Neural progenitor cell (in vitro differentiated cells): ENCODE data around the gene SFPQ. TPM values are rescaled to one million over a fixed set of nuclear protein-coding genes. Genes with fewer than 3 reads are reported as not detected.

Experiments
- DNase-seq: peaks from one replicate; pipeline ENCODE4 v3.0.0-alpha.2; 2016; ENCODE audit warnings: low spot score
- H2AFZ ChIP-seq: fragments of 200-600 bp; sonication (generic); replicated peaks from 2 replicates; pipeline ENCODE4 v1.6.1; 2016; ENCODE audit warnings: antibody characterized with exemption
- H3F3A ChIP-seq: fragments of 200-600 bp; sonication (generic); 2 replicates; pipeline ENCODE4 v1.6.1; 2016; ENCODE audit warnings: antibody characterized with exemption, low read depth
- H3K27ac ChIP-seq: fragments of 200-600 bp; sonication (generic); 2 replicates; pipeline ENCODE4 v1.5.1; 2016; ENCODE audit warnings: mild to moderate bottlenecking
- H3K27me3 ChIP-seq: fragments of 200-600 bp; sonication (generic); 2 replicates; pipeline ENCODE4 v1.6.1; 2016; ENCODE audit warnings: mild to moderate bottlenecking, moderate library complexity
- H3K36me3 ChIP-seq: fragments of 200-600 bp; sonication (generic); 2 replicates; pipeline ENCODE4 v1.5.1; 2016
- H3K4me1 ChIP-seq: fragments of 200-600 bp; sonication (generic); 2 replicates; pipeline ENCODE4 v1.6.1; 2016; ENCODE audit warnings: mixed run types
- H3K4me2 ChIP-seq: fragments of 200-600 bp; sonication (generic); 2 replicates; pipeline ENCODE4 v1.6.1; 2016
- H3K4me3 ChIP-seq: fragments of 200-600 bp; sonication (generic); 2 replicates; pipeline ENCODE4 v1.5.1; 2016
- H3K79me2 ChIP-seq: fragments of 200-600 bp; sonication (generic); 2 replicates; pipeline ENCODE4 v1.6.1; 2016; ENCODE audit warnings: low read depth
- H3K9ac ChIP-seq: fragments of 200-600 bp; sonication (generic); 2 replicates; pipeline ENCODE4 v1.6.1; 2016
- H3K9me3 ChIP-seq: fragments of 200-600 bp; sonication (generic); 2 replicates; pipeline ENCODE4 v1.5.1; 2016; ENCODE audit warnings: low read depth
- H4K20me1 ChIP-seq: fragments of 200-600 bp; sonication (generic); 2 replicates; pipeline ENCODE4 v1.6.1; 2016; ENCODE audit warnings: low read depth
- H3K27ac Mint-ChIP-seq: 3 replicates; pipeline ENCODE4 v1.8.0; 2021; ENCODE audit warnings: mixed read lengths
- H3K27me3 Mint-ChIP-seq: 2 replicates; pipeline ENCODE4 v1.8.0; 2022; ENCODE audit warnings: low read depth, mild to moderate bottlenecking, inconsistent platforms, moderate library complexity, mixed read lengths; ENCODE audit not compliant: insufficient read depth
- H3K36me3 Mint-ChIP-seq: 3 replicates; pipeline ENCODE4 v1.8.0; 2021; ENCODE audit warnings: mixed read lengths
- H3K4me1 Mint-ChIP-seq: 3 replicates; pipeline ENCODE4 v1.8.0; 2021; ENCODE audit warnings: mixed read lengths
- H3K4me3 Mint-ChIP-seq: 3 replicates; pipeline ENCODE4 v1.8.0; 2021; ENCODE audit warnings: mild to moderate bottlenecking, moderate library complexity, mixed read lengths
- H3K9me3 Mint-ChIP-seq: 3 replicates; pipeline ENCODE4 v1.8.0; 2020; ENCODE audit warnings: mixed read lengths
- CTCF ChIP-seq: fragments of 200-600 bp; sonication (generic); IDR thresholded peaks from 2 replicates; pipeline ENCODE4 v1.5.1; 2017; ENCODE audit warnings: antibody characterized with exemption, mild to moderate bottlenecking
- EZH2 ChIP-seq: fragments of 200-600 bp; sonication (generic); IDR thresholded peaks from 2 replicates; pipeline ENCODE4 v1.6.1; 2017; ENCODE audit warnings: antibody characterized with exemption, mild to moderate bottlenecking, moderate library complexity
- EZH2phosphoT487 ChIP-seq: fragments of 200-600 bp; sonication (generic); IDR thresholded peaks from 2 replicates; pipeline ENCODE4 v1.6.1; 2017; ENCODE audit warnings: antibody characterized with exemption
- total RNA-seq: library from RNA; depleted of rRNA; stranded (reverse); fragments of >200 nt; gene quantifications from 2 replicates; pipeline ENCODE4 v1.2.3, GENCODE V29; 2015; ENCODE audit warnings: low replicate concordance

The SFPQ gene
- total RNA-seq, 1 donor from 2014 or later: 438 TPM

- H3K4me1 Mint-ChIP-seq: peaks cover 21% of the 10 kb centered on the region
Measured at GRCh38 chr1:35181790-35182455, 11.0 kb downstream of the SFPQ start.

GRCh38 chr1:35180776-35181374 lies 12.1 kb downstream of the SFPQ start:
- Histone ChIP-seq H3K79me2 (peaks cover 91% of the 10 kb centered on the region), H3K27me3 (no peaks in the 10 kb centered on the region), H3K9ac (no peak overlapping the region), H3K27ac (no peak overlapping the region), H2AFZ (no peak overlapping the region), H3K4me1 (peaks cover 4% of the 10 kb centered on the region), H3F3A (peaks cover 98% of the 10 kb centered on the region), H3K9me3 (no peaks in the 10 kb centered on the region), H3K4me2 (peak overlapping the region; percentile 9), H3K36me3 (peaks cover 71% of the 10 kb centered on the region), H4K20me1 (peaks cover 100% of the 10 kb centered on the region), H3K4me3 (no peak overlapping the region)
- no peak for TF ChIP-seq EZH2phosphoT487
- TF ChIP-seq EZH2: no peak
- no peak for TF ChIP-seq CTCF
- Mint-ChIP-seq H3K9me3 (no peaks in the 10 kb centered on the region), H3K27ac (no peak overlapping the region), H3K4me1 (peaks cover 13% of the 10 kb centered on the region), H3K36me3 (peaks cover 54% of the 10 kb centered on the region), H3K27me3 (peaks cover 2% of the 10 kb centered on the region), H3K4me3 (no peak overlapping the region)
- no peak for DNase-seq

More at GRCh38 chr1:35181790-35182455, 11.0 kb downstream of the SFPQ start:
- H3K79me2 ChIP-seq: peaks cover 100% of the 10 kb centered on the region
- H3K36me3 ChIP-seq: peaks cover 74% of the 10 kb centered on the region
- H3K27me3 Mint-ChIP-seq: peaks cover 2% of the 10 kb centered on the region
- peaks cover 12% of the 10 kb centered on the region for H3K4me1 ChIP-seq
- H3K27ac Mint-ChIP-seq: no peak overlapping the region
- TF ChIP-seq CTCF: no peak
- H3K9ac ChIP-seq: no peak overlapping the region
- no peaks in the 10 kb centered on the region for H3K9me3 Mint-ChIP-seq
- H3K9me3 ChIP-seq: no peaks in the 10 kb centered on the region
- H3K27ac ChIP-seq: no peak overlapping the region
- DNase-seq: no peak
- H3K27me3 ChIP-seq: no peaks in the 10 kb centered on the region
- peaks cover 100% of the 10 kb centered on the region for H4K20me1 ChIP-seq
- peaks cover 54% of the 10 kb centered on the region for H3K36me3 Mint-ChIP-seq
- no peak overlapping the region for H3K4me3 ChIP-seq
- H3F3A ChIP-seq: peaks cover 98% of the 10 kb centered on the region
- H3K4me3 Mint-ChIP-seq: no peak overlapping the region
- H3K4me2 ChIP-seq: peak overlapping the region; percentile 24
- H2AFZ ChIP-seq: no peak overlapping the region

GRCh38 chr1:35179908-35180307 lies 13.0 kb downstream of the SFPQ start:
- no peak overlapping the region for H3K4me3 ChIP-seq
- Mint-ChIP-seq H3K9me3 (no peaks in the 10 kb centered on the region), H3K4me1 (peaks cover 11% of the 10 kb centered on the region), H3K4me3 (no peak overlapping the region), H3K36me3 (peaks cover 53% of the 10 kb centered on the region), H3K27ac (no peak overlapping the region), H3K27me3 (peaks cover 2% of the 10 kb centered on the region)
- H3F3A ChIP-seq: peaks cover 98% of the 10 kb centered on the region
- H3K27ac ChIP-seq: no peak overlapping the region
- peaks cover 82% of the 10 kb centered on the region for H3K79me2 ChIP-seq
- DNase-seq: no peak
- no peaks in the 10 kb centered on the region for H3K4me1 ChIP-seq
- H2AFZ ChIP-seq: no peak overlapping the region
- H3K9me3 ChIP-seq: no peaks in the 10 kb centered on the region
- H3K4me2 ChIP-seq: peak overlapping the region; percentile 5
- no peak overlapping the region for H3K9ac ChIP-seq
- peaks cover 66% of the 10 kb centered on the region for H3K36me3 ChIP-seq
- TF ChIP-seq CTCF (no peak), EZH2 (no peak), EZH2phosphoT487 (no peak)
- no peaks in the 10 kb centered on the region for H3K27me3 ChIP-seq
- peaks cover 100% of the 10 kb centered on the region for H4K20me1 ChIP-seq
